Hepatocyte (in vitro differentiated cells): ENCODE results near the gene RASAL1.

Experiments used
- EZH2 ChIP-seq: fragments of 200-600 bp; sonication (generic); IDR thresholded peaks from 2 replicates; pipeline ENCODE4 v1.6.1; 2016; ENCODE audit warnings: antibody characterized with exemption, mild to moderate bottlenecking, borderline replicate concordance
- EZH2phosphoT487 ChIP-seq: fragments of 200-600 bp; sonication (generic); IDR thresholded peaks from one replicate; pipeline ENCODE4 v1.6.1; 2018; ENCODE audit warnings: antibody characterized with exemption, mild to moderate bottlenecking, low read depth, moderate library complexity; ENCODE audit not compliant: unreplicated experiment, severe bottlenecking
- TF ChIP-seq, protein P1 (sequence below): fragments of 200-600 bp; sonication (generic); IDR thresholded peaks from 2 replicates; pipeline ENCODE4 v1.5.1; 2016; ENCODE audit warnings: antibody characterized with exemption, mild to moderate bottlenecking; ENCODE audit not compliant: poor library complexity

DNA sequence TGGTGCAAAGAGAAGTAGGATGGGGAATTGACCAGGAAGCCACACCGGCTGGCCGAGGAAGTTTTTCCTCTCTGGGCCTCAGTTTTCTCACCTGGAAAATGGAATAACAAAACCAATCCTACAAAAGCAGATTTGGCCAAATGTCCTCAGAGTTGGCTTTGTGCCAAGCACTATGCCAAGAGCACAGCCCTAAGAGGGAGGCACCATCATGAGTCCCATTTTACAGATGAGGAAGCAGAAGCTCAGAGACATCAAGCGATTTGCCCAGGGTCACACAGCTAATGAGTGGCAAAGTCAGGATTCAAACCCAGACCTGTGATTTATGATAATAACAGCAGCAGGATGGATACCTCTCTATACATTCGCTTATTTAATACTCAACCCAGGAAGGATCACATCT lies 27.3 kb downstream of the RASAL1 start:
- TF ChIP-seq, protein P1, sequence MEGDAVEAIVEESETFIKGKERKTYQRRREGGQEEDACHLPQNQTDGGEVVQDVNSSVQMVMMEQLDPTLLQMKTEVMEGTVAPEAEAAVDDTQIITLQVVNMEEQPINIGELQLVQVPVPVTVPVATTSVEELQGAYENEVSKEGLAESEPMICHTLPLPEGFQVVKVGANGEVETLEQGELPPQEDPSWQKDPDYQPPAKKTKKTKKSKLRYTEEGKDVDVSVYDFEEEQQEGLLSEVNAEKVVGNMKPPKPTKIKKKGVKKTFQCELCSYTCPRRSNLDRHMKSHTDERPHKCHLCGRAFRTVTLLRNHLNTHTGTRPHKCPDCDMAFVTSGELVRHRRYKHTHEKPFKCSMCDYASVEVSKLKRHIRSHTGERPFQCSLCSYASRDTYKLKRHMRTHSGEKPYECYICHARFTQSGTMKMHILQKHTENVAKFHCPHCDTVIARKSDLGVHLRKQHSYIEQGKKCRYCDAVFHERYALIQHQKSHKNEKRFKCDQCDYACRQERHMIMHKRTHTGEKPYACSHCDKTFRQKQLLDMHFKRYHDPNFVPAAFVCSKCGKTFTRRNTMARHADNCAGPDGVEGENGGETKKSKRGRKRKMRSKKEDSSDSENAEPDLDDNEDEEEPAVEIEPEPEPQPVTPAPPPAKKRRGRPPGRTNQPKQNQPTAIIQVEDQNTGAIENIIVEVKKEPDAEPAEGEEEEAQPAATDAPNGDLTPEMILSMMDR, result no peak
- TF ChIP-seq EZH2, result no peak
- no peak for TF ChIP-seq EZH2phosphoT487
